KG1 (cell line): ENCODE measurements around the gene DVL3.

Experiments used
- DNase-seq: peaks from one replicate; lab custom pipeline; 2025; lab: John Stamatoyannopoulos, UW

The DVL3 gene

DNA sequence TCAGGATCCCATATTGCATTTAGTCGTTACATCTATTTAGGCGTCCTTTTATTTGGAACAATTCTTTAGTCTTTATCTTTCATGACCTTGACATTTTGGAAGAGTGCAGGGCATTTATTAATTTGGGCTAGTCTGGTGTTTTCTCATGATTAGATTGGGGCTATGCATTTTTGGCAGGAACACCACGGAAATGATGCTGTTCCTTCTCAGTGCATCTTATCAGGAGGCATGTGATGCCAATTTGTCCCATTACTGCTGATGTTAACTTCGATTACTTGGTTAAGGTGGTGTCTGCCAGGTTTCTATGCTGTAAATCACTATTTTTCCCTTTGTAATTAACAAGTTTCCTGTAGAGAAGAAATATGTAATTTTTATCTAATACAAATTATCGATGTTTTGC lies 56.1 kb downstream of the DVL3 start:
- DNase-seq = no peak

DNA sequence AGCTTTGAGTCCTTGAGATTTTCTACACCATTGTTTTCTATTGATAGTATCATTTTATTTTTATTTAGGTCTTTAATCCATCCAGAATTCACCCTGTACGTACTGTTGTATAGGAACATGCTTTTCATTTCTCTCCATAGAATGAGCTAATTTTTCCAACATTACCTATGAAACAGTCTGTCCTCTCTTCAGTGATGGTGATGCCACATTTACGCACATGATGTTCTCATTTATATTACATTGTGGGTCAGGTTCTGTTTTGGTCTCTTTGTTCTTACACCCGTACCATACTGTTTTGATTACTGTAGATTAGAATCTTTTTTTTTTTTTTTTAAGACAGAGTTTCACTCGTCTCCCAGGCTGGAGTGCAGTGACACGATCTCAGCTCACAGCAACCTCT lies 56.5 kb downstream of the DVL3 start:
- DNase-seq = no peak

DNA sequence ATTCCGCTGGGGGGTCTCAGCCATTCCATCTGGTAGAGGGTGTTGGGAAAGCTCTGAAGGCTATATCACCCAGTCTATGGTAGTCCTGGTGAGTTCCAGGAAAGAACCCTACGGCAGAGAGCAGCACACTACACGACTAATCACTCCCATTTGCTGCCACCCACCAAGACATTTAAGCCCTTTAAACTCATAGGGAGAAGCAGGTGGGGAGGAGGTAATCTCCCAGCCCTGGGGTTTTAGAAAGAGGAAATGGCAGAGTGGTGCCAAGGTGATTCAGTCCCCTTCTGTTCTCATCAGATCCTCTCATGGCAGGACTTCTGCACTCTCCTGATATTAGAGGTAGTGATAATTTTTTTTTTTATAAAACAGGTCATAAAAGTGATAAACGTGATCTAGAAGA lies 63.6 kb downstream of the DVL3 start:
- DNase-seq = no peak

DNA sequence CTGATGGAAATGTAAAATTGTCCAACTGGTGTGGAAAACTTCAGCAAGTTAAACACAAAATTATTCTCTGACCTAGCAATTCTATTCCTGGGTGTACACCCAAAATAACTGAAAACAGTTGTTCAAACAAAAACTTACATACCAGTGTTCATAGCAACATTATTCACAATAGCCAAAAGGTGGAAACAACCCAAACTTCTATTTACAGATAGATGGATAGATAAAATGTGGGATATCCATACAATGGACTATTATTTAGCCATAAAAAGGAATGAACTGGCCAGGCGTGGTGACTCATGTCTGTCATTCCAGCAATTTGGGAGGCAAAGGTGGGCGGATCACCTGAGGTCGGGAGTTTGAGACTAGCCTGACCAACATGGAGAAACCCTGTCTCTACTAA lies 67.3 kb downstream of the DVL3 start:
- DNase-seq = no peak
